H1 (cell line): ENCODE results near the gene DPEP3.
"Not testable (repeated sequence)": the region's sequence is repeated elsewhere in the genome, so short reads cannot be mapped to it uniquely, and the experiment has no call there.

Experiments used
- ATF3 ChIP-seq: IDR thresholded peaks from 2 replicates; pipeline ENCODE4 v1.6.1; 2011; ENCODE audit warnings: low read depth, mild to moderate bottlenecking, low read length; ENCODE audit not compliant: insufficient read depth
- CTCF ChIP-seq, 3 experiments: IDR thresholded peaks; 1 replicate in 2 of 3; 2 replicates in 1 of 3; pipeline versions ENCODE4 v1.5.1 to v1.6.1; 2011; ENCODE audit warnings: low read length in 3 of 3, mild to moderate bottlenecking in 3 of 3, inconsistent platforms in 2 of 3, low read depth in 1 of 3, moderate library complexity in 1 of 3; ENCODE audit not compliant: insufficient read depth in 1 of 3; ENCODE audit errors: control extremely low read depth in 1 of 3
- EZH2 ChIP-seq: fragments of 200-600 bp; sonication (generic); IDR thresholded peaks from 2 replicates; pipeline ENCODE4 v1.7.1; 2012; ENCODE audit warnings: low read depth, mild to moderate bottlenecking, moderate library complexity, low read length, inconsistent platforms; ENCODE audit not compliant: severe bottlenecking
- JUND ChIP-seq: IDR thresholded peaks from 2 replicates; pipeline ENCODE4 v1.6.1; 2011; ENCODE audit warnings: mild to moderate bottlenecking, improper control_type of control experiment, low read length
- POLR2AphosphoS5 ChIP-seq: IDR thresholded peaks from 2 replicates; pipeline ENCODE4 v1.6.1; 2011; ENCODE audit warnings: low read depth, low read length
- SP1 ChIP-seq: IDR thresholded peaks from 2 replicates; pipeline ENCODE4 v1.6.1; 2011; ENCODE audit warnings: low read depth, low read length
- SRF ChIP-seq: IDR thresholded peaks from 2 replicates; pipeline ENCODE4 v1.6.1; 2011; ENCODE audit warnings: mild to moderate bottlenecking, low read depth, low read length, moderate library complexity
- TAF1 ChIP-seq: IDR thresholded peaks from 2 replicates; pipeline ENCODE4 v1.6.1; 2011; ENCODE audit warnings: mild to moderate bottlenecking, low read depth, low read length
- YY1 ChIP-seq: IDR thresholded peaks from 2 replicates; pipeline ENCODE4 v1.6.1; 2011; ENCODE audit warnings: low read depth, mild to moderate bottlenecking, low read length

- TF ChIP-seq SRF; CTCF (IDR thresholded peaks at IDR 0.05; ENCODE audit: control extremely low read depth in 1 of 3, insufficient read depth in 1 of 3, low read depth in 1 of 3, low read length in 3 of 3); POLR2AphosphoS5; EZH2; ATF3; YY1; JUND; TAF1; SP1: not testable (repeated sequence)
Measured at GRCh38 chr16:67998779-67999688, 18.7 kb upstream of the DPEP3 start, which contains the start of gene DPEP2.
